ENCODE measurements around the gene SCAPER.

The SCAPER gene

GRCh38 chr15:76576523-76577279, 328.4 kb downstream of the SCAPER start:
- no peak overlapping the region for H3K4me3 ChIP-seq (ENCODE audit: low read depth, low read length)
- peak; percentile 76 for DNase-seq (ENCODE audit: low read depth, low spot score)
- TF ChIP-seq CTCF (IDR thresholded peaks at IDR 0.05; ENCODE audit: low read depth, low read length): no peak
- in situ Hi-C loops (cut with HindIII; ENCODE audit: low sequenced_read_pairs): no loop called here

- no peak for DNase-seq (ENCODE audit: low read depth, low spot score)
- no peak for TF ChIP-seq CTCF (IDR thresholded peaks at IDR 0.05; ENCODE audit: low read depth, low read length)
- in situ Hi-C loops (cut with HindIII; ENCODE audit: low sequenced_read_pairs): no loop called here
- H3K4me3 ChIP-seq (ENCODE audit: low read depth, low read length): no peak overlapping the region
Measured at GRCh38 chr15:76575679-76576078, 329.5 kb downstream of the SCAPER start.

- in situ Hi-C loops (cut with HindIII; ENCODE audit: low sequenced_read_pairs): no loop called here
- no peak for DNase-seq (ENCODE audit: low read depth, low spot score)
- no peak overlapping the region for H3K4me3 ChIP-seq (ENCODE audit: low read depth, low read length)
Measured at GRCh38 chr15:76575274-76575673, 329.9 kb downstream of the SCAPER start.

GRCh38 chr15:76572983-76573314, 332.2 kb downstream of the SCAPER start:
- in situ Hi-C loops (cut with HindIII; ENCODE audit: low sequenced_read_pairs): no loop called here
- no peak overlapping the region for H3K4me3 ChIP-seq (ENCODE audit: low read depth, low read length)
- no peak for DNase-seq (ENCODE audit: low read depth, low spot score)
- no peak for TF ChIP-seq CTCF (IDR thresholded peaks at IDR 0.05; ENCODE audit: low read depth, low read length)

More at GRCh38 chr15:76575274-76575673, 329.9 kb downstream of the SCAPER start:
- no peak for TF ChIP-seq CTCF (IDR thresholded peaks at IDR 0.05; ENCODE audit: low read depth, low read length)

- no peak for TF ChIP-seq CTCF (IDR thresholded peaks at IDR 0.05; ENCODE audit: low read depth, low read length)
- DNase-seq (ENCODE audit: low read depth, low spot score): peak; percentile 52
- H3K4me3 ChIP-seq (ENCODE audit: low read depth, low read length): no peak overlapping the region
- in situ Hi-C loops (cut with HindIII; ENCODE audit: low sequenced_read_pairs): no loop called here
Measured at GRCh38 chr15:76566276-76566675, 338.9 kb downstream of the SCAPER start.

GRCh38 chr15:76565366-76565765, 339.8 kb downstream of the SCAPER start:
- in situ Hi-C loops (cut with HindIII; ENCODE audit: low sequenced_read_pairs): no loop called here
- DNase-seq (ENCODE audit: low read depth, low spot score): no peak
- TF ChIP-seq CTCF (IDR thresholded peaks at IDR 0.05; ENCODE audit: low read depth, low read length): no peak
- H3K4me3 ChIP-seq (ENCODE audit: low read depth, low read length): no peak overlapping the region

Data from astrocyte of the spinal cord (primary cell).